Trophoblast cell (in vitro differentiated cells and primary cell): ENCODE measurements around the gene CCDC85C.

ENCODE experiments used
- DNase-seq, 2 donors: peaks; one replicate each; pipeline ENCODE4 v3.0.0-alpha.2; 2016
- H2AFZ ChIP-seq: 2 replicates; pipeline ENCODE4 v1.6.1; 2013; ENCODE audit warnings: low read length, moderate library complexity, mild to moderate bottlenecking; ENCODE audit not compliant: insufficient read depth, poor library complexity
- H2AK5ac ChIP-seq: 2 replicates; pipeline ENCODE4 v1.6.1; 2013; ENCODE audit warnings: mild to moderate bottlenecking, low read length
- H2BK120ac ChIP-seq: 2 replicates; pipeline ENCODE4 v1.6.1; 2013; ENCODE audit warnings: low read length, mild to moderate bottlenecking, moderate library complexity; ENCODE audit not compliant: insufficient read depth, poor library complexity
- H2BK12ac ChIP-seq: 2 replicates; pipeline ENCODE4 v1.6.1; 2013; ENCODE audit warnings: mild to moderate bottlenecking, low read length, moderate library complexity
- H2BK5ac ChIP-seq: 2 replicates; pipeline ENCODE4 v1.6.1; 2013; ENCODE audit warnings: low read length, low read depth, moderate library complexity, mild to moderate bottlenecking; ENCODE audit not compliant: poor library complexity
- H3K14ac ChIP-seq: 2 replicates; pipeline ENCODE4 v1.6.1; 2013; ENCODE audit warnings: mild to moderate bottlenecking, low read length
- H3K18ac ChIP-seq: 2 replicates; pipeline ENCODE4 v1.6.1; 2013; ENCODE audit warnings: mild to moderate bottlenecking, low read length
- H3K23ac ChIP-seq: 2 replicates; pipeline ENCODE4 v1.6.1; 2013; ENCODE audit warnings: low read length
- H3K27ac ChIP-seq: 2 replicates; pipeline ENCODE4 v1.5.1; 2013; ENCODE audit warnings: low read depth, mild to moderate bottlenecking, inconsistent platforms, low read length, moderate library complexity
- H3K27me3 ChIP-seq: 2 replicates; pipeline ENCODE4 v1.6.1; 2013; ENCODE audit warnings: inconsistent platforms, mild to moderate bottlenecking, low read length, moderate library complexity; ENCODE audit not compliant: insufficient read depth
- H3K36me3 ChIP-seq, 2 experiments: 1 replicate in 1 of 2; 2 replicates in 1 of 2; pipeline ENCODE4 v1.6.1; 2013; ENCODE audit warnings: low read length in 2 of 2, mild to moderate bottlenecking in 2 of 2, moderate library complexity in 1 of 2; ENCODE audit not compliant: insufficient read depth in 2 of 2, control insufficient read depth in 1 of 2
- H3K4ac ChIP-seq: 2 replicates; pipeline ENCODE4 v1.6.1; 2013; ENCODE audit warnings: low read depth, mild to moderate bottlenecking, low read length, moderate library complexity
- H3K4me1 ChIP-seq, 2 experiments: 1 replicate in 1 of 2; 2 replicates in 1 of 2; pipeline ENCODE4 v1.6.1; 2013; ENCODE audit warnings: low read length in 2 of 2, mild to moderate bottlenecking in 2 of 2, moderate library complexity in 1 of 2; ENCODE audit not compliant: insufficient read depth in 2 of 2, control insufficient read depth in 1 of 2
- H3K4me2 ChIP-seq: 2 replicates; pipeline ENCODE4 v1.6.1; 2013; ENCODE audit warnings: inconsistent platforms, mild to moderate bottlenecking, low read length, moderate library complexity
- H3K4me3 ChIP-seq: 2 replicates; pipeline ENCODE4 v1.5.1; 2013; ENCODE audit warnings: mild to moderate bottlenecking, low read depth, low read length, inconsistent platforms
- H3K79me1 ChIP-seq: one replicate; pipeline ENCODE4 v1.6.1; 2013; ENCODE audit warnings: low read length
- H3K79me2 ChIP-seq: 2 replicates; pipeline ENCODE4 v1.6.1; 2013; ENCODE audit warnings: low read length, mild to moderate bottlenecking; ENCODE audit not compliant: control insufficient read depth, insufficient read depth, poor library complexity
- H3K9ac ChIP-seq: 2 replicates; pipeline ENCODE4 v1.6.1; 2013; ENCODE audit warnings: mild to moderate bottlenecking, low read length
- H3K9me3 ChIP-seq: 2 replicates; pipeline ENCODE4 v1.6.1; 2013; ENCODE audit warnings: low read depth, mild to moderate bottlenecking, control low read depth, inconsistent platforms, low read length; ENCODE audit not compliant: insufficient read depth
- H4K12ac ChIP-seq: 2 replicates; pipeline ENCODE4 v1.6.1; 2013; ENCODE audit warnings: low read depth, mild to moderate bottlenecking, low read length, moderate library complexity
- H4K8ac ChIP-seq: 2 replicates; pipeline ENCODE4 v1.6.1; 2013; ENCODE audit warnings: low read depth, mild to moderate bottlenecking, low read length, moderate library complexity
- H4K91ac ChIP-seq: one replicate; pipeline ENCODE4 v1.6.1; 2013; ENCODE audit warnings: low read depth, mild to moderate bottlenecking, low read length, moderate library complexity
- WGBS: extraction: QIAGEN DNeasy Blood & Tissue Kit; methylation state at CpG from one replicate; pipeline ENCODE4 v1.1.7; 2013; ENCODE audit warnings: missing lambda C conversion rate; ENCODE audit not compliant: insufficient read length, insufficient coverage; ENCODE audit errors: extremely low coverage; 5-methylcytosine and 5-hydroxymethylcytosine counted together

Gene CCDC85C

GRCh38 chr14:99579903-99580571, 24.0 kb downstream of the CCDC85C start:
- Histone ChIP-seq H3K36me3 (no peaks in the 10 kb centered on the region), H4K8ac (peak overlapping the region; percentile 68), H3K9me3 (peaks cover 2% of the 10 kb centered on the region), H2BK120ac (peak overlapping the region; percentile 90), H3K4me3 (no peak overlapping the region), H3K27me3 (no peaks in the 10 kb centered on the region), H4K91ac (peak overlapping the region; percentile 96), H3K27ac (peak overlapping the region; percentile 96), H4K12ac (peak overlapping the region; percentile 22), H3K14ac (peak overlapping the region; percentile 78), H3K18ac (peak overlapping the region; percentile 79), H3K9ac (no peak overlapping the region), H3K4me1 (peaks cover 43 to 52% of the 10 kb centered on the region in 2 experiments), H3K23ac (no peak overlapping the region), H3K79me2 (peaks cover 21% of the 10 kb centered on the region), H3K4ac (peak overlapping the region; percentile 48), H2BK12ac (peak overlapping the region; percentile 63), H3K4me2 (peak overlapping the region; percentile 53), H2BK5ac (peak overlapping the region; percentile 92), H3K79me1 (peaks cover 41% of the 10 kb centered on the region), H2AFZ (peak overlapping the region; percentile 42), H2AK5ac (peak overlapping the region; percentile 45)
- no CpG with 5 or more reads among the region's 14 CpGs for WGBS
- DNase-seq: peak; percentile 96 to 98

- Histone ChIP-seq H3K27ac (peak overlapping the region; percentile 96), H3K4ac (peak overlapping the region; percentile 77), H2AFZ (peak overlapping the region; percentile 42), H3K18ac (peak overlapping the region; percentile 79), H3K9me3 (peaks cover 2% of the 10 kb centered on the region), H2BK12ac (peak overlapping the region; percentile 71), H3K4me1 (peaks cover 51 to 60% of the 10 kb centered on the region in 2 experiments), H3K79me1 (peaks cover 46% of the 10 kb centered on the region), H3K4me3 (no peak overlapping the region), H4K8ac (peak overlapping the region; percentile 68), H4K91ac (peak overlapping the region; percentile 96), H4K12ac (peak overlapping the region; percentile 22), H2AK5ac (peak overlapping the region; percentile 61), H3K27me3 (no peaks in the 10 kb centered on the region), H3K36me3 (no peaks in the 10 kb centered on the region), H3K79me2 (peaks cover 22% of the 10 kb centered on the region), H2BK120ac (peak overlapping the region; percentile 90), H3K9ac (peak overlapping the region; percentile 0), H3K14ac (peak overlapping the region; percentile 89), H3K4me2 (peak overlapping the region; percentile 53), H2BK5ac (peak overlapping the region; percentile 92), H3K23ac (no peak overlapping the region)
- no CpG with 5 or more reads among the region's 11 CpGs for WGBS
- DNase-seq: peak; percentile 88 to 93
Measured at GRCh38 chr14:99579120-99579836, 24.7 kb downstream of the CCDC85C start.

GRCh38 chr14:99578541-99579101, 25.4 kb downstream of the CCDC85C start:
- H3K27ac ChIP-seq: peak overlapping the region; percentile 96
- peaks cover 51% of the 10 kb centered on the region for H3K79me1 ChIP-seq

More at GRCh38 chr14:99578541-99579101, 25.4 kb downstream of the CCDC85C start:
- H2AFZ ChIP-seq: peak overlapping the region; percentile 2
- peaks cover 58 to 65% of the 10 kb centered on the region in 2 experiments for H3K4me1 ChIP-seq
- H4K8ac ChIP-seq: peak overlapping the region; percentile 43
- H4K12ac ChIP-seq: peak overlapping the region; percentile 13
- peak overlapping the region; percentile 61 for H2AK5ac ChIP-seq
- peak; percentile 30 to 47 for DNase-seq
- peak overlapping the region; percentile 71 for H2BK12ac ChIP-seq
- H4K91ac ChIP-seq: peak overlapping the region; percentile 96
- H2BK5ac ChIP-seq: peak overlapping the region; percentile 92
- no peak overlapping the region for H3K4me3 ChIP-seq
- peak overlapping the region; percentile 44 for H3K18ac ChIP-seq
- H3K14ac ChIP-seq: peak overlapping the region; percentile 89
- H3K4me2 ChIP-seq: peak overlapping the region; percentile 53
- H3K23ac ChIP-seq: no peak overlapping the region
- no CpG with 5 or more reads among the region's 12 CpGs for WGBS
- H3K27me3 ChIP-seq: no peaks in the 10 kb centered on the region
- peak overlapping the region; percentile 77 for H3K4ac ChIP-seq
- peaks cover 2% of the 10 kb centered on the region for H3K9me3 ChIP-seq
- H3K9ac ChIP-seq: no peak overlapping the region
- peak overlapping the region; percentile 82 for H2BK120ac ChIP-seq
- peaks cover 22% of the 10 kb centered on the region for H3K79me2 ChIP-seq
- no peaks in the 10 kb centered on the region for H3K36me3 ChIP-seq
